Retinal pigment epithelial cell (primary cell): ENCODE data around the gene IFT81.
"Not testable (repeated sequence)": the region's sequence is repeated elsewhere in the genome, so short reads cannot be mapped to it uniquely, and the experiment has no call there.

Experiments
- DNase-seq: peaks from one replicate; pipeline ENCODE4 v3.0.0-alpha.2; 2010; ENCODE audit warnings: low read depth
- H3K4me3 ChIP-seq: 2 replicates; pipeline ENCODE4 v1.5.1; 2011; ENCODE audit warnings: mild to moderate bottlenecking, low read length, control low read depth, moderate library complexity
- TF ChIP-seq, protein P1 (sequence below): conservative IDR thresholded peaks from 2 replicates; pipeline ENCODE4 v1.5.1; 2011; ENCODE audit warnings: low read depth, low read length, control low read depth, inconsistent platforms

IFT81 gene

GRCh38 chr12:110109837-110110535, 14.2 kb upstream of the IFT81 start:
- peak overlapping the region; percentile 37 for H3K4me3 ChIP-seq
- DNase-seq, result no peak
- TF ChIP-seq, protein P1, sequence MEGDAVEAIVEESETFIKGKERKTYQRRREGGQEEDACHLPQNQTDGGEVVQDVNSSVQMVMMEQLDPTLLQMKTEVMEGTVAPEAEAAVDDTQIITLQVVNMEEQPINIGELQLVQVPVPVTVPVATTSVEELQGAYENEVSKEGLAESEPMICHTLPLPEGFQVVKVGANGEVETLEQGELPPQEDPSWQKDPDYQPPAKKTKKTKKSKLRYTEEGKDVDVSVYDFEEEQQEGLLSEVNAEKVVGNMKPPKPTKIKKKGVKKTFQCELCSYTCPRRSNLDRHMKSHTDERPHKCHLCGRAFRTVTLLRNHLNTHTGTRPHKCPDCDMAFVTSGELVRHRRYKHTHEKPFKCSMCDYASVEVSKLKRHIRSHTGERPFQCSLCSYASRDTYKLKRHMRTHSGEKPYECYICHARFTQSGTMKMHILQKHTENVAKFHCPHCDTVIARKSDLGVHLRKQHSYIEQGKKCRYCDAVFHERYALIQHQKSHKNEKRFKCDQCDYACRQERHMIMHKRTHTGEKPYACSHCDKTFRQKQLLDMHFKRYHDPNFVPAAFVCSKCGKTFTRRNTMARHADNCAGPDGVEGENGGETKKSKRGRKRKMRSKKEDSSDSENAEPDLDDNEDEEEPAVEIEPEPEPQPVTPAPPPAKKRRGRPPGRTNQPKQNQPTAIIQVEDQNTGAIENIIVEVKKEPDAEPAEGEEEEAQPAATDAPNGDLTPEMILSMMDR, result no peak

DNA sequence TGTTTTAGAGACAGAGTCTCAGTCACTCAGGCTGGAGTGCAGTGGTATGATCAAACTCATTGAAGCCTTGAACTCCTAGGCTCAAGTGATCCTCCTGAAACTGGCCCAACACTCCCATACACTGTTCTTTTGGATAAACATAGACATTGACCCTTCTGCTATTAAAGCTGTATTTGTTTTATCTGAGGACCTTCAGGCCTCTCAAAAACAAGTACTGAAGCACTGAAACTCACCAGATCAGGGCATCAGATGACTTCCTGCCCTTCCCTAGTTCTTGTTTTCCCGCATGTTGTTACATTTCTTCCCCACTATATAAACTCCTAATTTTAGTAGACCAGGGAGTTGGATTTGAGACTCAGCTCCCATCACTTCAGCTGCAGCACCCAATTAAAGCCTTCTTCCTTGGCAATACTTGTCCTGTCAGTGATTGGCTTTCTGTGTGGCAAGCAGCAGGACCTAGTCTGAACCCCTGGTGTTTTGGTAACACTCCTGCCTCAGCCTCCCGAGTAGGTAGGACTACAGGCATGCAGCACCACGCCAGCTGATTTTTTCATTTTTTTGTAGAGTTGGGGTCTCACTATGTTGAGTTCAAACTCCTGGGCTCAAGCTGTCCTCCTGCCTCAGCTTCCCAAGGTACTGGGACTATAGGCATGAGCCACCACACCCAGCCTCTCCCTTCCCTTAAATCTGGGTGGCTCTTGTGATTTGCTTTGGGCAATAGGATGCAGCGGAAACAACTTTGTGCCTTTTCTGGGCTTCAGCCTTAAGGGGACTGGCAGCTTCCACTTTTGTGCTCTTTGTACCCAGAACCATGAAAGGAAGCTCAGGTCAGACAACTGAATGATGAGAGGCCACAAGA, 12.5 kb upstream of the IFT81 start:
- no peak for DNase-seq
- TF ChIP-seq, protein P1, result no peak
- H3K4me3 ChIP-seq, result no peak overlapping the region

GRCh38 chr12:110112335-110112660, 11.9 kb upstream of the IFT81 start:
- TF ChIP-seq, protein P1, result no peak
- H3K4me3 ChIP-seq, result no peak overlapping the region
- no peak for DNase-seq

DNA sequence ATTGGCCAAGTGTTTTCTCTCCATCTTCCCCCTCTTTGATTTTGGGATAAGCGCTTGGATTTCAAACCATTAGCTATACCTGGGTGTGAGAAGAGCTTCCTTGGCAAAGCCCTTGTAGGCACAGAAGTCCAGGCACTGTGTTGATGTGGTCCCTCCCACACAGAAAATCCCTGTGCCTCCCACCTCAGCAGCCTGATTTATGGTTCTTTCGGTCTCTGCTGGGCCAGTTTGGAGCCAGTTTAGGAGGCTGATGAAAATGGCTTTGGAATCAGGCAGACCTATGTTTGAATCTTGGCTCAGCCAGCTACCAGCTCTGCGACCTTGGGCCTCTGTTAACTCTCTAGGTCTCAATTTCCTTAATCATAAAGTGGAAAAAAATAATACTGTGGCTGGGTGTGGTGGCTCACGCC, 9.6 kb upstream of the IFT81 start:
- no peak overlapping the region for H3K4me3 ChIP-seq
- no peak for DNase-seq
- TF ChIP-seq, protein P1, result no peak

DNA sequence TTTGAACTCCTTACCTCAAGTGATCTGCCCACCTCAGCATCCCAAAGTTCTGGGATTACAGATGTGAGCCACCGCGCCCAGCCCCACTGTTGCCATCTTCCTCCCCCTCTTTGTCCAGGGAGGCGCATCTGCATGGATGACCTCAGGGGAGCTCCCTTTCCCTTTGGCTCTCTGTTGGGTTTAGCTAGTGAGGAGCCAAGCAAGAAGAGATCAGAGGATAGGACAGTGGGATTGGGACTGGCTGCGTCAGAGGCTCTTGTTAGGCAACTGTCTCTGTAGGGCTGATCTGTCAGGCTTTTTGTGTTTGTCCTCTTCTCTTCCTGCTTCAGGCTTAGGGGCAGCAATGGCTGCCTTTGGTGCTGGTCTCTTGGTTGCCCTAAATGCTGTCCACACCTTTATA, 8.5 kb upstream of the IFT81 start:
- TF ChIP-seq, protein P1, result no peak
- no peak overlapping the region for H3K4me3 ChIP-seq
- DNase-seq, result no peak

- no peak overlapping the region for H3K4me3 ChIP-seq
- DNase-seq, result no peak
- TF ChIP-seq, protein P1, result no peak
Observed at GRCh38 chr12:110116623-110117022, 7.5 kb upstream of the IFT81 start.

GRCh38 chr12:110117210-110117609, 6.9 kb upstream of the IFT81 start:
- H3K4me3 ChIP-seq, DNase-seq: not testable (repeated sequence)
- TF ChIP-seq, protein P1, result peak; percentile 36
